Prostate gland (tissue), 2 donors: ENCODE results near the gene SLC39A6.
A peak's percentile ranks its signal among the peaks of the same experiment; 100 is the strongest.

Experiments used
- CTCF ChIP-seq, 4 experiments: fragments of 200-600 bp in 2 of 4; fragments of 450-650 bp in 2 of 4; sonication (generic) in 2 of 4; IDR thresholded peaks; 1 replicate in 3 of 4; 2 replicates in 1 of 4; pipeline ENCODE4 v1.5.1; 2016 to 2019; ENCODE audit warnings: antibody characterized with exemption in 4 of 4, mild to moderate bottlenecking in 2 of 4, moderate library complexity in 2 of 4
- POLR2AphosphoS5 ChIP-seq: sonication (generic); formaldehyde crosslinking; IDR thresholded peaks from one replicate; pipeline ENCODE4 v1.6.1; 2017; ENCODE audit warnings: antibody characterized with exemption

GRCh38 chr18:36096955-36097354, 32.2 kb downstream of the SLC39A6 start:
- peak in 1 of 4 experiments; percentile 28 for TF ChIP-seq CTCF (IDR thresholded peaks at IDR 0.05)
- peak; percentile 85 for TF ChIP-seq POLR2AphosphoS5
